HG03460 (cell line): Measurements from ENCODE around the gene CRLF2.
"Not testable (repeated sequence)": the region's sequence is repeated elsewhere in the genome, so short reads cannot be mapped to it uniquely, and the experiment has no call there.

ENCODE experiments used
- ATAC-seq: cut with Tn5 transposase; IDR thresholded peaks from one replicate; pipeline ENCODE4 v1.9.1; 2021; ENCODE audit not compliant: unreplicated experiment

The CRLF2 gene

DNA sequence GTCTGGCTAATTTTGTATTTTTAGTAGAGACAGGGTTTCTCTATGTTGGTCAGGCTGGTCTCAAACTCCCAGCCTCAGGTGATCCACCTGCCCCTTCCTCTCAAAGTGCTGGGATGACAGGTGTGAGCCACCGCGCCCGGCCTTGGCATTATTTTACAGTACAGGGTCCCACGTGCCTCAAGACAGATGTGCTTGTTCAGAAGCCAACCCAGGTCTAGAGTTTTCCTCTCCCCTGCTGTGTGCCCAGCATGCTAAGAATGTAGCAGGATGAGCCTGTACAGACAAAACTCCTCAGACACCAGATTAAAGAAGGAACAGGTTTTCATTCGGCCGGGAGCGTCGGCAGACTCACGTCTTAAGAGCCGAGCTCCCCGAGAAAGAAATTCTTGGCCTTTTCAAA is 42.2 kb downstream of the CRLF2 start:
- no peak for ATAC-seq

DNA sequence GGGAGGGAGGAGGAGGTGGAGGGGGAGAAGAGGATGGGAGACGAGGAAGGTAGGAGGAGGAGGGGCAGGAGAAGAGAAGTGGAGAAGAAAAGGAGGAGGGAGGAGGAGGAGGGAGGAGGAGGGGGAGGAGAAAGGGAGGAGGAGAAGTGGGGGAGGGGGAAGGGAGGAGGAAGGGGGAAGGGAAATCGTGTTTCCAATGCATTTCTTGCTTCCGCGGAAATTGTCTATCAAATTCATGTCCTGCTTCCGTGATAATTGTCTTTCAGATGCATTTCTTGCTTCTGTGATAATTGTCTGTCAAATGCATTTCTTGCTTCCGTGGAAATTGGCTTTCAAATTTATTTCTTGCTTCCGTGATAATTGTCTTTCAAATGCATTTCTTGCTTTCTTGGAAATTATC is 43.3 kb downstream of the CRLF2 start:
- no peak for ATAC-seq

DNA sequence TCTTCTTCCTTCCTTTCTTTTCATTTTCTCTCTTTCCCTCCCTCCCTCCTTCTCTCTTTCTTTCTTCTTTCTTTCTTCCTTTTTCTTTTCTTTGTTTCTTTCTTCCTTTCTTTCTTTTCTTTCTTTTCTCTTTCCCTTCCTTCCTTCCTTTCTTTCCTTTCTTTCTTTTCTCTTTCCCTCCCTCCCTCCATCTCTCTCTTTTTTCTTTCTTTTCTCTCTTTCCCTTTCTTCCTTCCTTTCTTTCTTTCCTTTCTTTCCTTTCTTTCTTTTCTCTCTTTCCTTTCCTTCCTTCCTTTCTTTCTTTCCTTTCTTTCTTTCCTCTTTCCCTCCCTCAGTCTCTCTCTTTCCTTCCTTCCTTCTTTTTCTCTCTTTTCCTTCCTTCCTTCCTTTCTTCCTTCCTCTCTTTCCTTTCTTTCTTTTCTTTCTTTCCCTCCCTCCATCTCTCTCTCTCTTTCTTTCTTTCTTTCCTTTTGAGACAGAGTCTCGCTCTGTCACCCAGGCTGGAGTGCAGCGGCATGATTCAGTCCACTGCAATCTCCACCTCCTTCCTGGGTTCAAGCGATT is 44.4 kb downstream of the CRLF2 start:
- ATAC-seq, result no peak

DNA sequence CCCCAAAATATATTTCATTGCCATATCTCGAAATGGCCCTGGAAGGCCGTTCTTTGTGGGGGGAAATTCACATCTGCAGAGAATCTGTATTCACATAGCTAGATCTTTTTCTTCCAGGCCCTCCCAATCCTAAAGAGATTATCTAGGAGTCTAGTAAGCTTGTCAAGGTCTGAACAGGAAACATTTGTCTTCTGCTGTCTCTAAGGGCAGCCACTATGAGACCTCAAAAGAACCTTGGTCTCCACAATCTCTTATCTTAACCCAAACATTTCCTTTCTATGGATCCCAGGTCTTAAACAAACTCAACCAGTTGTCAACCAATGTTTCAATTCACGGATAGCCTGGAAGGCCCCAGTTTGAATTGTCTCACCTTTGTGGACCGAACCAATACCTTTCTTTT is 45.0 kb downstream of the CRLF2 start:
- no peak for ATAC-seq

DNA sequence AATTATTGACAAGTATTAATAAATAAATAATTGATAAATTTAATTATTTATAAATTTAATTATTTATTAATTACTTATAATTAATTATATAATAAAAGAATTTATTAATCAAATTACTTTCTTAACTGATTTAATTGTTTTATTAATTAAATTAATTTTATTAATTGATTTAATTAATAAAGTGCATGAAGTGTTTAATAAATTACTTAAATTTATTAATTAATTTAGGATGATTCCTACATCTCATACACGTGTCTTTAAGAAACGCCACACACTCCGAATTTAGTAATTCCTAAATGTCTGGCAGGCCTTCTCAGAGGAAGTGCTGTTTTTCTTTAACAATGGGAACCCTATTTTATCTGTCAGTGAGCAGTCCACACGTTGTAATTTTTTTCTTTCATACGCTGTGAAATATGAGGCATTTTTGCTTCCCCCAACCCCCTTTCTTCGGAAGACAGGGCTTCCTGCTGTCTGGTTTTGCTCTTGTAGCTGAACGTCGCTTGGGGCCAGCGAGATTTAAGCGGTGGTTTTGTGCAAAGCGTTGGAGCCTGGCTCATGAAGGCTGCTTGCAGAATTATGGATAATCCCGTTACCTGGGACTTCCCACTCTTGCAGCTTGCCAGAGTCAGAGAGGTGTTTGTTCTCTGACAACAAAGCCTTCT is 46.8 kb downstream of the CRLF2 start:
- no peak for ATAC-seq

DNA sequence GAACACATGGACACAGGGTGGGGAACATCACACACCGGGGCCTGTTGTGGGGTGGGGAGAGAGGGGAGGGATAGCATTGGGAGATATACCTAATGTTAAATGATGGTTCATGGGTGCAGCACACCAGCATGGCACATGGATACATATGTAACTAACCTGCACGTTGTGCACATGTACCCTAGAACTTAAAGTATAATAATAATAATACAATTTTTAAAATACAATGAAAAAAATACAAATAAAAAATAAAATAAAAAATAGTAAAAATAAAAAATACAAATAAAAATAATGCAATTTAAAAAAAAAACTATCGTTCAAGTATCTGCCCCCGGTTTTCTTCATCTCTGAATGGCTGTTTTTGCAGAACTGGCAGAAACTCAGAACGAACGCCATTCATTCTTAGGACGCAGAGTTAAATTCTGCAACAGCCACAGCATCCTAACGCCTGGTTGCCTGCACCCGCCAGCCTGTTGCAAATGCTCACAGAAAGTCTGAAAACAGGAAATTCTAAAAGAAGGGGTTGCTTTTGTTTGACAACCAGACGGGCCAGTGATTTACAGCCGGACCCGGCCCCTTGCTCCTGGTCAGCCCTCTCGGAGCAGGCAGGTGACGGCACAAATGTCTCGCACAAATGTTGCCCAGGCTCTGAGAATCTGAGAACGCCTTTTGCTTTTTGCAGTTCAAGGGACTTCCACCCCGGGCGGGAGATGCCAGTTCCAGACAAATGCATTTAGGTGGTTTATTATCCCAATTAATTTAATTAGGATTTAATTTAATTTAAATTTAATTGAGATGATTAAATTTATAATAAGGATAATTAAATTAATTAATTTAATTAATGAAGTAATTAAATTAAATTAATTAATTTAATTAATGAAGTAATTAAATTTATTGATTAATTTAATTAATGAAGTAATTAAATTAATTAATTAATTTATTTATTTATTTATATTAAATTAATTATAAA is 47.8 kb downstream of the CRLF2 start:
- ATAC-seq, result no peak

DNA sequence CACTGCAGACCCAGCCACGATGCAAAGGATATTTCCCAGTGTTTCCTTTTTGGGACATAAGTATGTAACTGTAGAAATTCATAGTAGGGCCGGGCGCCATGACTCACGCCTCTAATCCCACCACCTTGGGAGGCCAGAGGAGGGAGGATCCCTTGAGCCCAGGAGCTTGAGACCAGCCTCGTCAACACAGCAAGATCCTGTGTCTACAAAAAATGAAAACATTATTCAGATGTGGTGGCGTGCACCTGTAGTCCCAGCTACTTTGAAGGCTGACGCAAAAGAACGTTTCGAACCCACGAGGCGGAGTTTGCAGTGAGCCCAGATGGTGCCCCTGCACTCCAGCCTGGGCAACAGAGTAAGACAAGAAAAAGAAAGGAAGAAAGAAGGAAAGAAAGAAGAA is 49.2 kb downstream of the CRLF2 start:
- ATAC-seq, result no peak

DNA sequence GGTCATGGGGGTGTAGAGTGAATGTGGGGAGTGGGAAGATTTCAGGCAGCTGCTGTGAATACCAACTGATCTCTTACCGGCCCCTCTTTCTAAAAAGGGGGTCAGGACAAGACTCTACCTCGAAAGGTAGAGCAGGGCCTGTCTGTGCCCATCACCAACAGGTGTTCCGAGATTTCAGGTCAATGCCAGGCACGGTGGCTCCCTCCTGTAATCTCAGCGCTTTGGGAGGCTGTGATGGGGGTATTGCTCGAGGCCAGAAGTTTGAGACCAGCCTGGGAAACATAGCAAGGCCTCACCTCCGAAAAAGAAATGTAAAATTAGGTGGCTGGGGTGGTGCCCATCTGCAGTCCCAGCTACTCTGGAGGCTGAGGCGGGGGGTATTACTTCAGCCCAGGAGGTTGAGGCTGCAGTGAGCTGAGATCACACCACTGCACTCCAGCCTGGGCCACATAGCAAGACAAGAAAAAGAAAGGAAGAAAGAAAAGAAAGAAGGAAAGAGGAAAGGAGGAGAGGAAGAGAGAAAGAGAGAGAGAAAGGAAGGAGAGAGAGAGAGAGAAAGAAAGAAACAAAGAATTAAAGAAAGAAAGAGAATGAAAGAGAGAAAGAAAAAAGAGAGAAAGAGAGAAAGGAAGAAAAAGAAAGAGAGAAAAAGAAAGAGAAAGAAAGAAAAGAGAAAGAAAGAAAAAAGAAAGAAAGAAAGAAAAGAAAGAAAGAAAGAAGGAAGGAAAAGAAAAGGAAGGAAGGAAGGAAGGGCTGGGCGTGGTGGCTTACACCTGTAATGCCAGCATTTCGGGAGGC is 50.1 kb downstream of the CRLF2 start:
- no peak for ATAC-seq

DNA sequence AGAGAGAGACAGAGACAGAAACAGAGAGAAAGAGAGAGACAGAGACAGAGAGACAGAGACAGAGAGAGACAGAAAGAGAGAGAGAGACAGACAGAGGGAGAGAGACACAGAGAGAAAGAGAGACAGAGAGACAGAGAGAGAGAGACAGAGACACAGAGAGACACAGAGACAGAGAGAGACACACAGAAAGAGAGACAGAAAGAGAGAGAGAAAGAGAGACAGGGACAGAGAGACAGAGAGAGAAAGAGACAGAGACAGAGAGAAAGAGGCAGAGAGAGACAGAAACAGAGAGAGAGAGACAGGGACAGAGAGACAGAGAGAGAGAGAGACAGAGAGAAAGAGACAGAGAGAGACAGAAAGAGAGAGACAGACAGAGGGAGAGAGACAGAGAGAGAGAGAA is 52.9 kb downstream of the CRLF2 start:
- ATAC-seq, result no peak

DNA sequence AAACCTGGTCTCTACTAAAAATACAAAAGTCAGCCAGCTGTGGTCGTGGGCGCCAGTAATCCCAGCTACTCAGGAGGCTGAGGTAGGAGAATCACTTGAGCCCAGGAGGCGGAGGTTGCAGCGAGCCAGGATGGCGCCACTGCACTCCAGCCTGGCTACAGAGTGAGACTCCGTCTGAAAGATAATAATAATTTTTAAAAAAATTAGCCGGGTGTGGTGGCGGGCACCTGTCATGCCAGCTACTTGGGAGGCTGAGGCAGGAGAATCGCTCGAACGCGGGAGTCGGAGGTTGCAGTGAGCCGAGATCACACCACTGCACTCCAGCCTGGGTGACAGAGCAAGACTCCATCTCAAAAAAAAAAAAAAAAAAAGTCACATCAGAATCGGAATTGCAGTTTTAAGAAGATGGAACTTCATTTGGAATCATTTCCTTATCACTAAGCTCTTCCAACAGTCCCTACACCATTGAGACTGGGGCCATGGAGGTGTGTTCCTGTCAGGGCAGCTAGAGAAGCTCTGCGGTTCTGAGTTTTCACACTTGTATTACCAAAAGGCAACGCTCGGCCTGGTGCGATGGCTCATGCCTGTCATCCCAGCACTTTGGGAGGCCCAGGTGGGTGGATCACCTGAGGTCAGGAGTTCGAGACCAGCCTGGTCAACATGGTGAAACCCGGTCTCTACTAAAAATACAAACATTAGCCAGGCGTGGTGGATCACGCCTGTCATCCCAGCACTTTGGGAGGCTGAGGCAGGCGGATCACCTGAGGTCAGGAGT is 55.6 kb downstream of the CRLF2 start:
- ATAC-seq, result not testable (repeated sequence)

DNA sequence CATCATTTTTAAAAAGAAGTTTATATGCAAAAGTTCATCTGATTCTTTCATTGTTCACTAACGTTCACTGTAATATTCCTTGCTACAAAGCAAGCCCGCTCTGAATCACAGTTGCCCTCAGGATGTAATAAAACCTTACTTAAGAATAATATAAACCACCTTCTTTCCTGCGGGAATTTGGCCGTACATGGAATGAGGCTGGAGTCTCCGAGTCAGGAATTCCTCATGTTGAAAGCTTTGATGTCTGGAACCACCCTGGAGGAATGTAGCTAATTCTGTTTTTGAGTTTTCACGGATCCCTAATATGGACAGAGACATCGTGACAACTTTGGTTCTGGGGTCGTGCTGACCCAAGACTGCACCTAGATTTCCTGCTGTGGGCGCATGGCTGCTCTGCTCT is 58.5 kb downstream of the CRLF2 start:
- ATAC-seq, result no peak

DNA sequence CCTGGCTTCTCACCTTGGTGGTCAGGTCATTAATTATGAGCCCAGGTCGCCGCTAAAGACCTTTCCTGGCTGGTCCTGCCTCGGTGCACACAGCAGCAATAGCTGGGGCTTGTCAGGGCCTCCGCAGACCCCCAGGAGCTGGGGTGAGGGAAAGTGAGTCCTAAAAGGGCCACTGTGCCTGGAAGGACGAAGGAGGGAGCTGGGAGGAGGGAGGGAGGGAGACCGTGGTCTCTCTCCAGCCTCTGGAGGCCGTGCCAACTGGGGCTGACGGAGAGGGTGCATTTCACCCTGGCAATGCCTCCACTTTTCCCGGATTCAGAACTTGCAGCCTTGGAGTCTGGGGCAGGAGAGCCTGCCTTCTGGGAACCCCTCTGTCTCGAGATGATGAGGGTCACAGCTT is 60.4 kb downstream of the CRLF2 start:
- no peak for ATAC-seq

DNA sequence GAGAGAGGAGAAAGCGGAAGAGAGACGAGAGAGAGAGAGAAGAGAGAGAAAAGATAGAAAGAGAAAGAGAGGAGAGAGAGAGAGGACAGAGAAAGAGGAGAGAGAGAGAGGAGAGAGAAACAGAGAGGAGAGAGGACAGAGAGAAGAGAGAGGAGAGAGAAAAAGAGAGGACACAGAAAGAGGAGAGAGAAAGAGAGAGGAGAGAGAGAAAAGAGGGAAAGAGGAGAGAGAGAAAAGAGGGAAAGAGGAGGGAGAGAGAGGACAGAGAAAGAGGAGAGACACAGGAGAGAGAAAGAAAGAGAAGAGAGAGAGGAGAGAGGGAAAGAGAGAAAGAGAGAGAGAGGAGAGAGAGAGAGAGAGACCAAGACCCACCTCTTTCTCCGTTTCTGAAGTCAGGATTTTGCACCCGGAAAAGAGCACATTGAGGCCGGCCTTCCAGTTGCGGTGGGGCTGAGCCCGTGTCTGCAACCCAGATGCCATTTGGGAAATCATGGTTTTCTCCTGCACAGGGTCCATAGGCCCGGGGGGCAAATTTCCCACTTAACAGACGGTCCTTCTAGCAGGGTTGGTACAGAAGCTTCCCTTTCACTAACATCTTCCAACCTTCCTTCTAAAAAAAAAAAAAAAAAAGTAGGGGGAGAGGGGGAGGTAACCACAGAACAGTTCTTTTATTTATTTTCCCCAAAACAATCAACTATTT is 60.9 kb downstream of the CRLF2 start:
- no peak for ATAC-seq

DNA sequence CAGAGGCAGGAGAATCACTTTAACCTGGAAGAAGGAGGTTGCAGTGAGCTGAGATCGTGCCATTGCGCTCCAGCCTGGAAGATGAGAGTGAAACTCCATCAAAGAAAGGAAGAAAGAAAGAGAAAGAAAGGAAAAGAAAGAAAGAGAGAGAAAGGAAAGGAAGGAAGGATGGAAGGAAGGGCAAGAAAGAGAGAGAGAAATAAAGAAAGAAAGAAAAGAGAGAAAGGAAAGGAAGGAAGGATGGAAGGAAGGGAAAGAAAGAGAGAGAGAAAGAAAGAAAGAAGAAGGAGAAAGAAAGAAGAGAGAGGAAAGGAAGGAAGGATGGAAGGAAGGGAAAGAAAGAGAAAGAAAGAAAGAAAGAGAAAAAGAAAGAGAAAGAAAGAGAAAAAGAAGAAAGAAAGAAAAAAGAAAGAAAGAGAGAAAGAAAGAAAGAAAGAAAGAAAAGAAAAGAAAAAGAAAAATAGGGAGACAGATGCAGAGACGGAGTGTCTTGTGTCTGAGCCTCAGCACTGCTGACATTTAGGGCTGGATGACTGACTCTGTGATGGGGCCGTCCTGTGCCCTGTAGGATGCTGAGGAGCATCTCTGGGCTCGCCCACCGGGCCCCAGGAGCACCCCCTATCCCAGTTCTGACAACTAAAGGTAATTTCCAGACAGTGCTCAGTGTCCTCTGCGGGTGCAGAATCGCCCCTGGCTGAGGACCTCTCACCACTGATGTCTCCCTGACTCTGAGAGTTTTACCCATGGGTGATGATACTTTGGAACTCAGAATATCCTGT is 61.7 kb downstream of the CRLF2 start:
- no peak for ATAC-seq

DNA sequence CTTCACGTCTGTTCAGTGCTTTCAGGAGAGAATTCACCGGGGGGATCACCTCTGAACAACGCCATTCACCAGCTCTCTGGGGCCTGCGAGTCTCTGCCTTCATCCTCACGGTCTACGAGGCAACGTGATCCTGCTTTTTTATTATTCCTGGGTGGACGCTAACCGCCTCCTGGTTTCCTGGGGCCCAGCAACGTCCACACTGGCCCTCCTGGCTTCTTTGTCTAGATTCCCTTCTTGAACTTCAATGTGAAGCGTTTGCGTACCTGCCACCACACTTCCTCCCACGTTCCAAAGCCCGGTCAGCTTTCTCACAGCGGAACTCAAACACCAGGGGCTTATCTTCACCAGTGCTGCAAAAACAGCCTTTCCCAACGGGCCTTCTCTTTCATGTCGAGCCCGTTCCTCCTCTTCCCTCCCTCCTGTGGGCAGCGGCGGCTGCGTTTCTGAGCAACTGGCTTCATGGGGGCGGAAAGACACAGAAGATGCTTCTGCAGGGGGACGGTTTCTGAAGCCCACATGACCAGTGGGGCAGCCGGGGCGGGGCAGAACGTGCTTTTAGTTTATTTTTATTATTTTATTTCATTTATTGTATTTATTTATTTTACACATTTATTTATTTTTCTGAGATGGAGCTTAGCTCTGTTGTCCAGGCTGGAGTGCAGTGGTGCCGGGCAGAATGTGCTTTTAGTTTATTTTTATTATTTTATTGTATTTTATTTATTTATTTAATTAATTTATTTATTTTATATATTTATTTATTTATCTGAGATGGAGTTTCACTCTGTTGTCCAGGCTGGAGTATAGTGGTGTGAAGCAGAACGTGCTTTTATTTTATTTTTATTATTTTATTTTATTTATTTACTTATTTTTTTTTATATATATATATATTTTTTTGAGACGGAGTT is 64.6 kb downstream of the CRLF2 start:
- ATAC-seq, result no peak

DNA sequence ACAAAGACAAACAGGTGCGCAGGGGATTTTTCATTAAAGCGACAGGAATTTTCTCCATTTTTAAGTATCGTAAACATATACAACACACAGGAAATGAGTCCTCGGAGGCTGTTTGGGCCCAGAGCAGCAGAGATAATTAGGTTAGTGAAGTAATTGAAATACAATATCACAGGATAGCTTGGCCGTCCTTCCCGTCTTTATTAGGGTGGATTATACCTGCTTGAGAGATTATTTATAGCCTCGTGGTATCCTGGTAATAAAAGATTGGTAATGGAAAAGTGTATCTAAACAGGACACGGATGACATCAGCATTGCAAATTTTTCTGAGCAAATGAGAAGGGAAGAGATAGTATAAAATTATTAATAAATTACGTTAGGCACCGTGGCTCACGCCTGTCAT is 68.2 kb downstream of the CRLF2 start:
- no peak for ATAC-seq
